ENCODE data around the gene LAMTOR2.
"Not testable (repeated sequence)": the region's sequence is repeated elsewhere in the genome, so short reads cannot be mapped to it uniquely, and the experiment has no call there.

Gene LAMTOR2

GRCh38 chr1:156070548-156070947 lies 16.0 kb downstream of the LAMTOR2 start:
- H3K27me3 Mint-ChIP-seq (ENCODE audit: low read depth) = no peaks in the 10 kb centered on the region

GRCh38 chr1:156071332-156071816 lies 16.8 kb downstream of the LAMTOR2 start:
- Mint-ChIP-seq H3K27ac (peak overlapping the region; percentile 64 to 79 (median 69)), H3K4me1 (peaks cover 54% of the 10 kb centered on the region), H3K36me3 (ENCODE audit: low read depth) (peaks cover 37% of the 10 kb centered on the region)
- H3K9me3 Mint-ChIP-seq; H3K4me3 Mint-ChIP-seq; H3K27me3 Mint-ChIP-seq (ENCODE audit: low read depth): not testable (repeated sequence)

More at GRCh38 chr1:156070548-156070947, 16.0 kb downstream of the LAMTOR2 start:
- Mint-ChIP-seq H3K27ac (peak overlapping the region in 2 of 3 experiments; percentile 48 to 51), H3K9me3 (no peaks in the 10 kb centered on the region), H3K36me3 (ENCODE audit: low read depth) (peaks cover 33% of the 10 kb centered on the region), H3K4me1 (peaks cover 46% of the 10 kb centered on the region), H3K4me3 (no peak overlapping the region)
- no peak for TF ChIP-seq CTCF (IDR thresholded peaks at IDR 0.05; ENCODE audit: unreplicated experiment in 3 of 3)

- H3K9me3 Mint-ChIP-seq = no peaks in the 10 kb centered on the region
- TF ChIP-seq CTCF (IDR thresholded peaks at IDR 0.05; ENCODE audit: unreplicated experiment in 3 of 3) = no peak
- H3K27ac Mint-ChIP-seq = peak overlapping the region; percentile 69 to 85 (median 79)
- H3K4me3 Mint-ChIP-seq = peak overlapping the region in 1 of 3 experiments; percentile 17
- H3K36me3 Mint-ChIP-seq (ENCODE audit: low read depth) = peaks cover 42% of the 10 kb centered on the region
- peaks cover 62% of the 10 kb centered on the region for H3K4me1 Mint-ChIP-seq
- no peaks in the 10 kb centered on the region for H3K27me3 Mint-ChIP-seq (ENCODE audit: low read depth)
Observed at GRCh38 chr1:156072251-156072650, 17.7 kb downstream of the LAMTOR2 start.

GRCh38 chr1:156073110-156073687 lies 18.6 kb downstream of the LAMTOR2 start:
- no peaks in the 10 kb centered on the region for H3K27me3 Mint-ChIP-seq (ENCODE audit: low read depth)
- no peaks in the 10 kb centered on the region for H3K9me3 Mint-ChIP-seq
- H3K27ac Mint-ChIP-seq = peak overlapping the region; percentile 69 to 89 (median 85)
- H3K4me3 Mint-ChIP-seq = peak overlapping the region in 1 of 3 experiments; percentile 50
- H3K4me1 Mint-ChIP-seq = peaks cover 72% of the 10 kb centered on the region
- TF ChIP-seq CTCF (IDR thresholded peaks at IDR 0.05; ENCODE audit: unreplicated experiment in 3 of 3) = no peak
- peaks cover 50% of the 10 kb centered on the region for H3K36me3 Mint-ChIP-seq (ENCODE audit: low read depth)

- peak overlapping the region in 2 of 3 experiments; percentile 8 to 45 for H3K4me3 Mint-ChIP-seq
- peaks cover 56% of the 10 kb centered on the region for H3K36me3 Mint-ChIP-seq (ENCODE audit: low read depth)
- no peaks in the 10 kb centered on the region for H3K9me3 Mint-ChIP-seq
Observed at GRCh38 chr1:156073740-156074139, 19.2 kb downstream of the LAMTOR2 start.

GRCh38 chr1:156074661-156075060 lies 20.1 kb downstream of the LAMTOR2 start:
- TF ChIP-seq CTCF (IDR thresholded peaks at IDR 0.05; ENCODE audit: unreplicated experiment in 3 of 3) = no peak

More at GRCh38 chr1:156073740-156074139, 19.2 kb downstream of the LAMTOR2 start:
- Mint-ChIP-seq H3K4me1 (peaks cover 77% of the 10 kb centered on the region), H3K27ac (peak overlapping the region; percentile 69 to 89 (median 85)), H3K27me3 (ENCODE audit: low read depth) (no peaks in the 10 kb centered on the region)
- TF ChIP-seq CTCF (IDR thresholded peaks at IDR 0.05; ENCODE audit: unreplicated experiment in 3 of 3) = no peak

More at GRCh38 chr1:156074661-156075060, 20.1 kb downstream of the LAMTOR2 start:
- peak overlapping the region; percentile 26 to 69 (median 34) for H3K27ac Mint-ChIP-seq
- no peaks in the 10 kb centered on the region for H3K27me3 Mint-ChIP-seq (ENCODE audit: low read depth)
- H3K9me3 Mint-ChIP-seq = no peaks in the 10 kb centered on the region
- H3K36me3 Mint-ChIP-seq (ENCODE audit: low read depth) = peaks cover 62% of the 10 kb centered on the region
- peak overlapping the region in 1 of 3 experiments; percentile 45 for H3K4me3 Mint-ChIP-seq
- H3K4me1 Mint-ChIP-seq = peaks cover 85% of the 10 kb centered on the region

Data from nephron (organoid).